ENCODE results near the gene CYTH2. TPM values are rescaled to one million over a fixed set of nuclear protein-coding genes. Genes with fewer than 3 reads are reported as not detected.

Gene CYTH2
- total RNA-seq, 3 donors from 2014 or later (not counting 1 experiment from before 2014, with no cell fraction given): 38.5 to 44.1 (median 39.2) TPM

DNA sequence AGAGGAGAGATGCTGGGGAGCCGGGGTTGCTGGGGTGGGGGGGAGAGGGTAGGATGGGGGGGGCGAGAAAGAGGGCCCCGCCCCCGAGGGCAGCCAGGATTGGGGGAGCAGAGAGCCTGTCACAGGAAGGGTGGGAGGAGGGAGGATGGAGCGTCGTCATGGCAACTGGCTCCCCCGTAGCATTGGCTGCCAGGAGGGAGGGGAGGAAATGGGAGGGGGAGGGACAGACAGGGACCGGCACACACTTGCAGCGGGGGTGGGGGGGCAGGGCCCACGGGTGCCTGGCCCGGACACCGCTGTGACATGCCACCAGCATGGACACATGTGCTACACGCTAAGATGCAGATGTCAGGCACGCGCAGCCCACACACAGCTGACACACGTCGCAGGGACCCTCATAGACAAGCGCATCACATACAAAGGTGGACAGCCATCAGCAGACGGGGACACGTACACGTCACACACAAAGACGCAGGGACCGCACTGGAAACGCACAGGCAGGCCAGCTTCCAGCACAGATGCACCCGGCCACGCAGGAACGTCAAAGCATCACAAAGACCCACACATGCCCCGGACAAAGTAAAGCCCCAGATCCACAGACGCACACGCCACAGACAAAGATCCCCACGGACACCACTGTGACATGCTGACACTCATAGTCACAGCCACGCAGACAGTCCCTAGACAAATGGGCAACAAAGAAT lies 42.8 kb downstream of the CYTH2 start, which contains the start of gene LMTK3:
Gene LMTK3 (minus strand): TSS at position 36 of the 704 bp plus-strand sequence. CDS start 259 bp downstream, outside the sequence.
- 9% methylated on average over 32 of the region's 32 CpGs for WGBS (ENCODE audit: insufficient coverage)
- Mint-ChIP-seq H3K4me3 (peak within 1 kb of the TSS; percentile 54), H3K9me3 (no peaks in the 10 kb centered on the region), H3K27ac (no peak within 1 kb of the TSS), H3K36me3 (no peaks in the 10 kb centered on the region), H3K4me1 (peaks cover 4 to 14% of the 10 kb centered on the region in 2 donors), H3K27me3 (ENCODE audit: low read depth in 2 of 2) (peaks cover 0 to 5% of the 10 kb centered on the region in 2 donors)
- peak within 1 kb of the TSS; percentile 9 for H3K4me3 ChIP-seq (ENCODE audit: low read length)
- no peaks in the 10 kb centered on the region for H3K9me3 ChIP-seq (ENCODE audit: control insufficient read depth, insufficient read depth, low read length)
- H3K36me3 ChIP-seq (ENCODE audit: control insufficient read depth, insufficient read depth, low read length): no peaks in the 10 kb centered on the region
- no peak for TF ChIP-seq CTCF (IDR thresholded peaks at IDR 0.05)
- intact Hi-C loops (cut with micrococcal nuclease): no loop called here
- H3K4me1 ChIP-seq (ENCODE audit: control insufficient read depth, insufficient read depth, low read length): peaks cover 37% of the 10 kb centered on the region
- H3K27me3 ChIP-seq (ENCODE audit: control insufficient read depth, insufficient read depth, low read length): peaks cover 14% of the 10 kb centered on the region
- no peak within 1 kb of the TSS for H3K27ac ChIP-seq (ENCODE audit: low read length)
- ATAC-seq (peak; percentile 30 to 46 (median 45)), DNase-seq (peak in 1 of 2 donors; percentile 96)

- H3K27ac ChIP-seq (ENCODE audit: low read length): no peak overlapping the region
- no peaks in the 10 kb centered on the region for H3K36me3 ChIP-seq (ENCODE audit: control insufficient read depth, insufficient read depth, low read length)
- Mint-ChIP-seq H3K9me3 (no peaks in the 10 kb centered on the region), H3K27me3 (ENCODE audit: low read depth in 2 of 2) (peaks cover 0 to 6% of the 10 kb centered on the region in 2 donors), H3K4me3 (no peak overlapping the region), H3K4me1 (peaks cover 4 to 14% of the 10 kb centered on the region in 2 donors), H3K27ac (no peak overlapping the region), H3K36me3 (no peaks in the 10 kb centered on the region)
- H3K4me1 ChIP-seq (ENCODE audit: control insufficient read depth, insufficient read depth, low read length): peaks cover 37% of the 10 kb centered on the region
- peaks cover 14% of the 10 kb centered on the region for H3K27me3 ChIP-seq (ENCODE audit: control insufficient read depth, insufficient read depth, low read length)
- peak overlapping the region; percentile 74 for H3K4me3 ChIP-seq (ENCODE audit: low read length)
- 47% methylated on average over 19 of the region's 19 CpGs for whole genome bisulfite sequencing (ENCODE audit: insufficient coverage)
- no peak for TF ChIP-seq CTCF (IDR thresholded peaks at IDR 0.05)
- DNase-seq (peak in 1 of 2 donors; percentile 65), ATAC-seq (no peak)
- no peaks in the 10 kb centered on the region for H3K9me3 ChIP-seq (ENCODE audit: control insufficient read depth, insufficient read depth, low read length)
- intact Hi-C loops (cut with micrococcal nuclease): no loop called here
Measured at GRCh38 chr19:48512504-48513288, 43.5 kb downstream of the CYTH2 start.

- Histone ChIP-seq H3K36me3 (ENCODE audit: control insufficient read depth, insufficient read depth, low read length) (no peaks in the 10 kb centered on the region), H3K27me3 (ENCODE audit: control insufficient read depth, insufficient read depth, low read length) (peaks cover 14% of the 10 kb centered on the region), H3K9me3 (ENCODE audit: control insufficient read depth, insufficient read depth, low read length) (no peaks in the 10 kb centered on the region), H3K27ac (ENCODE audit: low read length) (peak overlapping the region; percentile 46), H3K4me3 (ENCODE audit: low read length) (peak overlapping the region; percentile 74), H3K4me1 (ENCODE audit: control insufficient read depth, insufficient read depth, low read length) (peaks cover 37% of the 10 kb centered on the region)
- Mint-ChIP-seq H3K27me3 (ENCODE audit: low read depth in 2 of 2) (peaks cover 0 to 4% of the 10 kb centered on the region in 2 donors), H3K36me3 (no peaks in the 10 kb centered on the region), H3K27ac (no peak overlapping the region), H3K4me1 (peaks cover 4 to 14% of the 10 kb centered on the region in 2 donors), H3K9me3 (no peaks in the 10 kb centered on the region), H3K4me3 (no peak overlapping the region)
- ATAC-seq (peak; percentile 72 to 78 (median 77)), DNase-seq (peak in 1 of 2 donors; percentile 87)
- intact Hi-C loops (cut with micrococcal nuclease): no loop called here
- no peak for TF ChIP-seq CTCF (IDR thresholded peaks at IDR 0.05)
- WGBS (ENCODE audit: insufficient coverage): 2% methylated on average over 54 of the region's 54 CpGs
Measured at GRCh38 chr19:48513289-48514122, 44.3 kb downstream of the CYTH2 start.
